ENCODE results near the gene LRRC75B.

The LRRC75B gene

GRCh38 chr22:24550902-24551435, 41.9 kb downstream of the LRRC75B start:
- Histone ChIP-seq H3K4me2 (ENCODE audit: low read length) (no peak overlapping the region), H3K36me3 (ENCODE audit: control insufficient read depth, insufficient read depth, low read length) (no peaks in the 10 kb centered on the region), H3K4me1 (no peaks in the 10 kb centered on the region), H3K27ac (no peak overlapping the region), H2AFZ (no peak overlapping the region), H3K79me2 (peaks cover 7% of the 10 kb centered on the region), H3K9me3 (ENCODE audit: control insufficient read depth, low read length) (no peaks in the 10 kb centered on the region), H3K4me3 (ENCODE audit: low read depth, low read length) (no peak overlapping the region), H3K9ac (no peak overlapping the region), H3K27me3 (ENCODE audit: control insufficient read depth, insufficient read depth, low read length) (no peaks in the 10 kb centered on the region)
- no peak for TF ChIP-seq CTCF (IDR thresholded peaks at IDR 0.05)

GRCh38 chr22:24550028-24550901, 42.6 kb downstream of the LRRC75B start:
- Histone ChIP-seq H3K4me1 (no peaks in the 10 kb centered on the region), H3K36me3 (ENCODE audit: control insufficient read depth, insufficient read depth, low read length) (no peaks in the 10 kb centered on the region)

GRCh38 chr22:24548812-24549211, 44.1 kb downstream of the LRRC75B start:
- Histone ChIP-seq H3K27me3 (ENCODE audit: control insufficient read depth, insufficient read depth, low read length) (no peaks in the 10 kb centered on the region), H3K79me2 (peaks cover 3% of the 10 kb centered on the region), H3K27ac (no peak overlapping the region), H3K4me3 (ENCODE audit: low read depth, low read length) (no peak overlapping the region), H3K4me1 (no peaks in the 10 kb centered on the region), H3K36me3 (ENCODE audit: control insufficient read depth, insufficient read depth, low read length) (no peaks in the 10 kb centered on the region), H3K9ac (no peak overlapping the region), H3K4me2 (ENCODE audit: low read length) (no peak overlapping the region), H2AFZ (no peak overlapping the region), H3K9me3 (ENCODE audit: control insufficient read depth, low read length) (no peaks in the 10 kb centered on the region)
- TF ChIP-seq CTCF (IDR thresholded peaks at IDR 0.05): no peak

More at GRCh38 chr22:24550028-24550901, 42.6 kb downstream of the LRRC75B start:
- H3K9me3 ChIP-seq (ENCODE audit: control insufficient read depth, low read length): no peaks in the 10 kb centered on the region
- no peak for TF ChIP-seq CTCF (IDR thresholded peaks at IDR 0.05)
- no peak overlapping the region for H3K4me2 ChIP-seq (ENCODE audit: low read length)
- H2AFZ ChIP-seq: no peak overlapping the region
- peaks cover 6% of the 10 kb centered on the region for H3K79me2 ChIP-seq
- no peak overlapping the region for H3K4me3 ChIP-seq (ENCODE audit: low read depth, low read length)
- H3K27ac ChIP-seq: no peak overlapping the region
- H3K9ac ChIP-seq: no peak overlapping the region
- no peaks in the 10 kb centered on the region for H3K27me3 ChIP-seq (ENCODE audit: control insufficient read depth, insufficient read depth, low read length)

GRCh38 chr22:24543679-24544243, 49.1 kb downstream of the LRRC75B start:
- no peak for TF ChIP-seq CTCF (IDR thresholded peaks at IDR 0.05)
- Histone ChIP-seq H3K9me3 (ENCODE audit: control insufficient read depth, low read length) (no peaks in the 10 kb centered on the region), H3K9ac (no peak overlapping the region), H3K79me2 (no peaks in the 10 kb centered on the region), H3K4me2 (ENCODE audit: low read length) (no peak overlapping the region), H3K36me3 (ENCODE audit: control insufficient read depth, insufficient read depth, low read length) (no peaks in the 10 kb centered on the region), H3K4me3 (ENCODE audit: low read depth, low read length) (no peak overlapping the region), H3K4me1 (no peaks in the 10 kb centered on the region), H3K27ac (no peak overlapping the region), H2AFZ (no peak overlapping the region), H3K27me3 (ENCODE audit: control insufficient read depth, insufficient read depth, low read length) (no peaks in the 10 kb centered on the region)

Measured in parathyroid adenoma (tissue), 2 donors.